ENCODE measurements around the gene MTCH1. TPM values are rescaled to one million over a fixed set of nuclear protein-coding genes. Genes with fewer than 3 reads are reported as not detected.

The MTCH1 gene
- total RNA-seq, 4 donors from 2014 or later: 85.6 to 127 (median 116) TPM

GRCh38 chr6:37013516-37014491, 27.8 kb upstream of the MTCH1 start:
- Histone ChIP-seq H3K9me3 (no peaks in the 10 kb centered on the region), H3K4me1 (peaks cover 9 to 10% of the 10 kb centered on the region in 2 donors), H3K27ac (no peak overlapping the region), H3K4me3 (no peak overlapping the region), H3K27me3 (no peaks in the 10 kb centered on the region), H3K36me3 (no peaks in the 10 kb centered on the region)
- DNase-seq: no peak
- in situ Hi-C loops (cut with MboI; ENCODE audit: low sequenced_read_pairs in 4 of 4) (loop anchor here (10.0 to 25.0 kb wide), 3 partner anchors 127 to 252 kb away; partner anchors contain the start of gene C6orf89 (in 3 of the 4)), intact Hi-C loops (cut with DNase I; ENCODE audit: low total_unique reads) (no loop called here)
- no peak for ATAC-seq
- TF ChIP-seq POLR2A (IDR thresholded peaks at IDR 0.05): no peak
- TF ChIP-seq, protein P1, sequence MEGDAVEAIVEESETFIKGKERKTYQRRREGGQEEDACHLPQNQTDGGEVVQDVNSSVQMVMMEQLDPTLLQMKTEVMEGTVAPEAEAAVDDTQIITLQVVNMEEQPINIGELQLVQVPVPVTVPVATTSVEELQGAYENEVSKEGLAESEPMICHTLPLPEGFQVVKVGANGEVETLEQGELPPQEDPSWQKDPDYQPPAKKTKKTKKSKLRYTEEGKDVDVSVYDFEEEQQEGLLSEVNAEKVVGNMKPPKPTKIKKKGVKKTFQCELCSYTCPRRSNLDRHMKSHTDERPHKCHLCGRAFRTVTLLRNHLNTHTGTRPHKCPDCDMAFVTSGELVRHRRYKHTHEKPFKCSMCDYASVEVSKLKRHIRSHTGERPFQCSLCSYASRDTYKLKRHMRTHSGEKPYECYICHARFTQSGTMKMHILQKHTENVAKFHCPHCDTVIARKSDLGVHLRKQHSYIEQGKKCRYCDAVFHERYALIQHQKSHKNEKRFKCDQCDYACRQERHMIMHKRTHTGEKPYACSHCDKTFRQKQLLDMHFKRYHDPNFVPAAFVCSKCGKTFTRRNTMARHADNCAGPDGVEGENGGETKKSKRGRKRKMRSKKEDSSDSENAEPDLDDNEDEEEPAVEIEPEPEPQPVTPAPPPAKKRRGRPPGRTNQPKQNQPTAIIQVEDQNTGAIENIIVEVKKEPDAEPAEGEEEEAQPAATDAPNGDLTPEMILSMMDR (IDR thresholded peaks at IDR 0.05 in 4 of 5, conservative IDR thresholded peaks at IDR 0.05 in 1 of 5): no peak

- no peak overlapping the region for H3K4me3 ChIP-seq
- no peak overlapping the region for H3K27ac ChIP-seq
- DNase-seq: no peak
- H3K9me3 ChIP-seq: no peaks in the 10 kb centered on the region
- in situ Hi-C loops (cut with MboI; ENCODE audit: low sequenced_read_pairs in 4 of 4): loop anchor here (10.0 to 25.0 kb wide), 3 partner anchors 125 to 250 kb away; partner anchors contain the start of gene C6orf89 (in 3 of the 4)
- TF ChIP-seq, protein P1 (IDR thresholded peaks at IDR 0.05 in 4 of 5, conservative IDR thresholded peaks at IDR 0.05 in 1 of 5): no peak
- TF ChIP-seq POLR2A (IDR thresholded peaks at IDR 0.05): no peak
- intact Hi-C loops (cut with DNase I; ENCODE audit: low total_unique reads): no loop called here
- no peaks in the 10 kb centered on the region for H3K36me3 ChIP-seq
- no peaks in the 10 kb centered on the region for H3K4me1 ChIP-seq
- ATAC-seq: no peak
- H3K27me3 ChIP-seq: no peaks in the 10 kb centered on the region
These were observed 25.8 kb upstream of the MTCH1 start for GRCh38 chr6:37011656-37012378.

- no peak for DNase-seq
These were observed 24.5 kb upstream of the MTCH1 start for GRCh38 chr6:37010402-37010892.

More at GRCh38 chr6:37010402-37010892, 24.5 kb upstream of the MTCH1 start:
- Histone ChIP-seq H3K27ac (no peak overlapping the region), H3K4me3 (no peak overlapping the region), H3K9me3 (no peaks in the 10 kb centered on the region), H3K36me3 (no peaks in the 10 kb centered on the region), H3K4me1 (no peaks in the 10 kb centered on the region), H3K27me3 (no peaks in the 10 kb centered on the region)
- TF ChIP-seq, protein P1 (IDR thresholded peaks at IDR 0.05 in 4 of 5, conservative IDR thresholded peaks at IDR 0.05 in 1 of 5): no peak
- no peak for TF ChIP-seq POLR2A (IDR thresholded peaks at IDR 0.05)
- in situ Hi-C loops (cut with MboI; ENCODE audit: low sequenced_read_pairs in 4 of 4): loop anchor here (10.0 to 25.0 kb wide), 3 partner anchors 123 to 248 kb away; partner anchors contain the start of gene C6orf89 (in 3 of the 4)
- ATAC-seq: peak in 1 of 2 donors; percentile 48
- intact Hi-C loops (cut with DNase I; ENCODE audit: low total_unique reads): no loop called here

All from gastrocnemius medialis (tissue), 4 donors.